AG04450 (cell line): ENCODE results near the gene INSRR. TPM values are rescaled to one million over a fixed set of nuclear protein-coding genes. Genes with fewer than 3 reads are reported as not detected.

Experiments
- CTCF ChIA-PET: fragments of 300-600, 350-600 bp; formaldehyde crosslinking; extraction: SDS; loops from one replicate; lab custom pipeline; 2022; ENCODE audit warnings: antibody characterized with exemption, inconsistent platforms; lab: Charles Lee
- POLR2A ChIA-PET: fragments of 350-600 bp; formaldehyde crosslinking; extraction: SDS; loops from one replicate; lab custom pipeline; 2021; ENCODE audit warnings: antibody characterized with exemption, inconsistent platforms; lab: Yijun Ruan, JAX
- DNase-seq: peaks from one replicate; pipeline ENCODE4 v3.0.0-alpha.2; 2011; ENCODE audit warnings: low read depth, low spot score
- H3K27ac ChIP-seq: one replicate; pipeline ENCODE4 v1.5.1; 2012; ENCODE audit warnings: low read depth, low read length, control low read depth
- H3K27me3 ChIP-seq: one replicate; pipeline ENCODE4 v1.6.0; 2012; ENCODE audit warnings: low read length; ENCODE audit not compliant: control insufficient read depth, insufficient read depth
- H3K4me3 ChIP-seq: 2 replicates; pipeline ENCODE4 v1.5.1; 2011; ENCODE audit warnings: mild to moderate bottlenecking, low read depth, low read length, control low read depth
- H3K9me3 ChIP-seq: 2 replicates; pipeline ENCODE4 v1.5.1; 2012; ENCODE audit warnings: low read length; ENCODE audit not compliant: control insufficient read depth, insufficient read depth
- CTCF ChIP-seq: IDR thresholded peaks from 2 replicates; pipeline ENCODE4 v1.5.1; 2011; ENCODE audit warnings: low read depth, low read length, control low read depth, inconsistent platforms
- polyA plus RNA-seq: library from polyadenylated mRNA; depleted of rRNA; stranded (reverse); fragments of >200 nt; gene quantifications from 2 replicates; pipeline ENCODE4 v1.2.3, GENCODE V29; 2011

INSRR gene
- polyA plus RNA-seq, 1 experiment, result not detected

GRCh38 chr1:156815961-156816422, 42.9 kb downstream of the INSRR start:
- Histone ChIP-seq H3K27ac (no peak overlapping the region), H3K4me3 (no peak overlapping the region), H3K27me3 (peaks cover 13% of the 10 kb centered on the region), H3K9me3 (no peaks in the 10 kb centered on the region; the same call in 1 of the 2 replicates)
- no peak for DNase-seq
- POLR2A ChIA-PET, result no interaction called here
- no peak for TF ChIP-seq CTCF
- CTCF ChIA-PET, result no interaction called here

- TF ChIP-seq CTCF, result no peak; the same call in 1 of the 2 replicates
- H3K9me3 ChIP-seq, result no peaks in the 10 kb centered on the region; the same call in 1 of the 2 replicates
- no peak overlapping the region for H3K4me3 ChIP-seq
- CTCF ChIA-PET, result interaction anchor here (1.6 kb wide), 1 partner anchor 17 kb away, joined by 17 read pairs; no protein-coding TSS in a partner anchor
- H3K27ac ChIP-seq, result no peak overlapping the region
- H3K27me3 ChIP-seq, result peaks cover 10% of the 10 kb centered on the region
- POLR2A ChIA-PET, result no interaction called here
- DNase-seq, result peak; percentile 39
These were observed 43.5 kb downstream of the INSRR start for GRCh38 chr1:156815307-156815826.

GRCh38 chr1:156814571-156815260, 44.2 kb downstream of the INSRR start:
- H3K4me3 ChIP-seq, result no peak overlapping the region
- CTCF ChIA-PET, result interaction anchor here (0.6 to 3.3 kb wide), 13 partner anchors 7 to 125 kb away, joined by 3 to 17 read pairs (median 4); partner anchors contain the start of genes INSRR and PEAR1
- POLR2A ChIA-PET, result no interaction called here
- peaks cover 10% of the 10 kb centered on the region for H3K27me3 ChIP-seq
- H3K27ac ChIP-seq, result no peak overlapping the region
- TF ChIP-seq CTCF, result no peak
- DNase-seq, result no peak
- no peaks in the 10 kb centered on the region; the same call in 1 of the 2 replicates for H3K9me3 ChIP-seq

GRCh38 chr1:156813750-156814570, 45.0 kb downstream of the INSRR start:
- no peak overlapping the region for H3K27ac ChIP-seq
- DNase-seq, result no peak
- H3K27me3 ChIP-seq, result peaks cover 11% of the 10 kb centered on the region
- ChIA-PET POLR2A (interaction anchor here (0.6 kb wide), 1 partner anchor 101 kb away, joined by 6 read pairs; no protein-coding TSS in a partner anchor), CTCF (interaction anchor here (0.6 to 3.3 kb wide), 14 partner anchors 8 to 124 kb away, joined by 3 to 17 read pairs (median 4); partner anchors contain the start of genes INSRR and PEAR1)
- H3K4me3 ChIP-seq, result peak overlapping the region; percentile 27
- no peaks in the 10 kb centered on the region; the same call in 1 of the 2 replicates for H3K9me3 ChIP-seq
- peak; percentile 49 for TF ChIP-seq CTCF
